K562 (cell line): Measurements from ENCODE around the gene STMN3. TPM values are rescaled to one million over a fixed set of nuclear protein-coding genes. Genes with fewer than 3 reads are reported as not detected.

Experiments
- ATF7 ChIP-seq: fragments of 450-650 bp; IDR thresholded peaks from 2 replicates; pipeline ENCODE4 v1.7.1; 2014; ENCODE audit warnings: mild to moderate bottlenecking, moderate library complexity
- CHD1 ChIP-seq: fragments of 200-600 bp; sonication (generic); IDR thresholded peaks from one replicate; pipeline ENCODE4 v1.6.1; 2012; ENCODE audit warnings: mild to moderate bottlenecking, moderate library complexity, low read length, inconsistent platforms
- FOXK1 ChIP-seq: sonication (generic); formaldehyde crosslinking; IDR thresholded peaks from 2 replicates; pipeline ENCODE4 v1.8.0; 2022; ENCODE audit warnings: missing genetic modification reagents, mild to moderate bottlenecking, borderline replicate concordance
- HNRNPH1 ChIP-seq: fragments of 200-400 bp; formaldehyde crosslinking; optimal IDR thresholded peaks from 2 replicates; pipeline ENCODE3; 2017; ENCODE audit warnings: low read depth, mild to moderate bottlenecking, low read length, moderate library complexity
- KDM5B ChIP-seq: fragments of 200-600 bp; sonication (generic); IDR thresholded peaks from 2 replicates; pipeline ENCODE4 v1.6.1; 2012; ENCODE audit warnings: low read depth, mild to moderate bottlenecking, moderate library complexity, low read length, control low read depth, inconsistent platforms; ENCODE audit not compliant: insufficient replicate concordance
- MYC ChIP-seq, 2 experiments: fragments of 250-450 bp in 1 of 2; sonication (Bioruptor Pico) in 1 of 2; IDR thresholded peaks; 2 replicates each; pipeline versions ENCODE4 v1.5.1 to v1.6.1; 2012 to 2021; ENCODE audit warnings: low read depth in 2 of 2, borderline replicate concordance in 1 of 2, improper control_type of control experiment in 1 of 2, low read length in 1 of 2, mild to moderate bottlenecking in 1 of 2, moderate library complexity in 1 of 2
- NR2C2 ChIP-seq, 2 experiments: fragments of 200-800 bp in 1 of 2; sonication (Bioruptor generic) in 1 of 2; sonication (generic) in 1 of 2; formaldehyde crosslinking in 1 of 2; IDR thresholded peaks; 2 replicates each; pipeline versions ENCODE4 v1.6.1 to v1.8.0; 2016 to 2022; ENCODE audit warnings: mild to moderate bottlenecking in 1 of 2, missing compliant biosample characterization in 1 of 2, missing genetic modification characterization in 1 of 2, missing genetic modification reagents in 1 of 2
- NR3C1 ChIP-seq: sonication (generic); formaldehyde crosslinking; IDR thresholded peaks from 2 replicates; pipeline ENCODE4 v1.8.1; 2022; ENCODE audit warnings: missing genetic modification reagents
- NRF1 ChIP-seq, 2 experiments: fragments of 450-650 bp; IDR thresholded peaks in 1 of 2; conservative IDR thresholded peaks in 1 of 2; 2 replicates each; pipeline ENCODE4 v1.6.1; 2014; ENCODE audit warnings: mild to moderate bottlenecking in 2 of 2
- PHTF2 ChIP-seq: fragments of 250-450 bp; sonication (Bioruptor Pico); IDR thresholded peaks from 2 replicates; pipeline ENCODE4 v1.5.0; 2021; ENCODE audit warnings: mild to moderate bottlenecking
- RBM25 ChIP-seq: fragments of 200-400 bp; formaldehyde crosslinking; IDR thresholded peaks from 2 replicates; pipeline ENCODE4 v1.6.1; 2018; ENCODE audit warnings: low read length, low read depth, moderate library complexity; ENCODE audit not compliant: severe bottlenecking
- RBM34 ChIP-seq: fragments of 200-400 bp; formaldehyde crosslinking; IDR thresholded peaks from 2 replicates; pipeline ENCODE4 v1.6.1; 2018; ENCODE audit warnings: low read length, borderline replicate concordance; ENCODE audit not compliant: insufficient read depth
- SNRNP70 ChIP-seq: fragments of 200-400 bp; formaldehyde crosslinking; optimal IDR thresholded peaks from 2 replicates; pipeline ENCODE3; 2017; ENCODE audit warnings: low read depth, low read length
- TCF15 ChIP-seq: fragments of 250-450 bp; sonication (Bioruptor Pico); IDR thresholded peaks from 2 replicates; pipeline ENCODE4 v1.8.0; 2022; ENCODE audit warnings: moderate library complexity, mild to moderate bottlenecking, inconsistent platforms
- ZBTB7A ChIP-seq: IDR thresholded peaks from 2 replicates; pipeline ENCODE4 v1.6.1; 2011; ENCODE audit warnings: low read depth, mild to moderate bottlenecking, low read length, moderate library complexity, borderline replicate concordance; ENCODE audit not compliant: control insufficient read depth
- ZBTB9 ChIP-seq: fragments of 450-650 bp; formaldehyde crosslinking; IDR thresholded peaks from 2 replicates; pipeline ENCODE4 v1.4.0; 2020; ENCODE audit warnings: mild to moderate bottlenecking, moderate library complexity
- ZNF239 ChIP-seq: fragments of 250-450 bp; sonication (Bioruptor Pico); IDR thresholded peaks from 2 replicates; pipeline ENCODE4 v1.4.0; 2020; ENCODE audit warnings: mild to moderate bottlenecking
- ZNF282 ChIP-seq: sonication (generic); formaldehyde crosslinking; IDR thresholded peaks from 2 replicates; pipeline ENCODE4 v1.8.1; 2023; ENCODE audit warnings: missing genetic modification reagents
- polyA plus RNA-seq, 8 experiments: library from polyadenylated mRNA; depleted of rRNA in 4 of 8; stranded (reverse) in 5 of 8; unstranded in 3 of 8; fragments of >200 nt; fragmentation: Nextera tagmentation in 2 of 8; fragmentation: Illumina TruSeq in 1 of 8; extraction: Ambion mirVana in 2 of 8; extraction: Trizol in 1 of 8; gene quantifications; 2 replicates each; pipeline versions ENCODE4 v1.2.1 to v1.2.3, GENCODE V29; 2011 to 2014; ENCODE audit warnings: inconsistent platforms in 1 of 8, missing spikeins in 1 of 8
- total RNA-seq, 7 experiments: library from RNA; depleted of rRNA in 6 of 7; stranded (reverse); fragments of >200 nt in 6 of 7; fragmentation: Illumina TruSeq in 2 of 7; extraction: Trizol in 2 of 7; gene quantifications; 2 replicates each; pipeline versions ENCODE4 v1.2.1 to v1.2.3, GENCODE V29; 2011 to 2021; ENCODE audit warnings: low replicate concordance in 1 of 7
- TF ChIP-seq, protein P1 (sequence below): sonication (generic); formaldehyde crosslinking; IDR thresholded peaks from 2 replicates; pipeline ENCODE4 v1.8.0; 2022; ENCODE audit warnings: mild to moderate bottlenecking, missing genetic modification reagents
- TF ChIP-seq, protein P2 (sequence below), 2 experiments: fragments of 450-650 bp; IDR thresholded peaks; 2 replicates each; pipeline ENCODE4 v1.6.1; 2018; ENCODE audit warnings: mild to moderate bottlenecking in 2 of 2, low read depth in 1 of 2; ENCODE audit not compliant: partially characterized antibody in 2 of 2

STMN3 gene
- total and polyA plus RNA-seq, 9 of the 15 experiments (the other 6 are each of a cell fraction or from before 2014, with no cell fraction given): 0.70 to 65.6 (median 29.4) TPM

DNA sequence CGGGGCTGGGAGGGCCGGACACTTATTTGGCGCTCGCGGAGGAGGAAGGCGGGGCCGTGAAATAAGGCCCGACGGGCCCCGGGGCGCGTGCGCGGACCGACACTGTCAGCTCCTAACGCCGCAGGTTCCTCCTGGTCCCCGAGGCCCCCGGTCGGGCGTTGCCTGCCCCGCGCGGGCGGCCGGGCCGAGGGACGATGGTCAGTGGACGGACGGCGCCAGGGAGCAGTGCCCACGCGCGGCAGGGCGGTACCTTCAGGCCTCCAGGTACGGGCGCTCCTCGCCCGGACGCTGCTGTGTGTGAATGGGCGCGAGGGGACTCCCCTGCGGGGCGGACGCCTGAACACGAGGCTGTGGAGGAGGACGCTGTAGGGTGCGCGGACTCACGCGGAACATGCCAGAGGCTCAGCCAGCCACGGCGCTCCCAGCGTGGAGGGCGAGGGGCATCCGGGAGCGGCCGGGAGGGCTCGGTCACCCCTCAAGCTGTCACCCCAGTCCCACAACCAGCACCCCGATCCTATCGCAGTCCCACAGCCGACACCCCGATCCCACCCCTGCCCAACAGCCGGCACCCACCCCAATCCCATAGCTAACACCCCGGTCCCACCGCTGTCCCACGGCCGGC, 26.0 kb downstream of the STMN3 start (continued):
- TF ChIP-seq, protein P1, sequence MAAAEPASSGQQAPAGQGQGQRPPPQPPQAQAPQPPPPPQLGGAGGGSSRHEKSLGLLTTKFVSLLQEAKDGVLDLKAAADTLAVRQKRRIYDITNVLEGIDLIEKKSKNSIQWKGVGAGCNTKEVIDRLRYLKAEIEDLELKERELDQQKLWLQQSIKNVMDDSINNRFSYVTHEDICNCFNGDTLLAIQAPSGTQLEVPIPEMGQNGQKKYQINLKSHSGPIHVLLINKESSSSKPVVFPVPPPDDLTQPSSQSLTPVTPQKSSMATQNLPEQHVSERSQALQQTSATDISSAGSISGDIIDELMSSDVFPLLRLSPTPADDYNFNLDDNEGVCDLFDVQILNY (CRISPR knock-in tag): no peak
- peak; percentile 86; the same call in 1 of the 2 replicates for TF ChIP-seq ZNF282
- peak; percentile 63 for TF ChIP-seq KDM5B
- TF ChIP-seq ATF7: peak; percentile 65
- no peak for TF ChIP-seq ZNF239 (CRISPR knock-in tag)
- TF ChIP-seq ZBTB7A: no peak; the same call in 1 of the 2 replicates
- TF ChIP-seq PHTF2 (CRISPR knock-in tag): no peak
- no peak for TF ChIP-seq TCF15 (CRISPR knock-in tag)
- TF ChIP-seq NR2C2 (CRISPR knock-in tag; IDR thresholded peaks at IDR 0.05): peak; percentile 67; the same call in 1 of the 2 replicates
- TF ChIP-seq NR2C2 (tag; IDR thresholded peaks at IDR 0.05): no peak
- peak; percentile 70; the same call in 1 of the 2 replicates for TF ChIP-seq NR3C1
- peak; percentile 75 for TF ChIP-seq CHD1
- TF ChIP-seq, protein P2, sequence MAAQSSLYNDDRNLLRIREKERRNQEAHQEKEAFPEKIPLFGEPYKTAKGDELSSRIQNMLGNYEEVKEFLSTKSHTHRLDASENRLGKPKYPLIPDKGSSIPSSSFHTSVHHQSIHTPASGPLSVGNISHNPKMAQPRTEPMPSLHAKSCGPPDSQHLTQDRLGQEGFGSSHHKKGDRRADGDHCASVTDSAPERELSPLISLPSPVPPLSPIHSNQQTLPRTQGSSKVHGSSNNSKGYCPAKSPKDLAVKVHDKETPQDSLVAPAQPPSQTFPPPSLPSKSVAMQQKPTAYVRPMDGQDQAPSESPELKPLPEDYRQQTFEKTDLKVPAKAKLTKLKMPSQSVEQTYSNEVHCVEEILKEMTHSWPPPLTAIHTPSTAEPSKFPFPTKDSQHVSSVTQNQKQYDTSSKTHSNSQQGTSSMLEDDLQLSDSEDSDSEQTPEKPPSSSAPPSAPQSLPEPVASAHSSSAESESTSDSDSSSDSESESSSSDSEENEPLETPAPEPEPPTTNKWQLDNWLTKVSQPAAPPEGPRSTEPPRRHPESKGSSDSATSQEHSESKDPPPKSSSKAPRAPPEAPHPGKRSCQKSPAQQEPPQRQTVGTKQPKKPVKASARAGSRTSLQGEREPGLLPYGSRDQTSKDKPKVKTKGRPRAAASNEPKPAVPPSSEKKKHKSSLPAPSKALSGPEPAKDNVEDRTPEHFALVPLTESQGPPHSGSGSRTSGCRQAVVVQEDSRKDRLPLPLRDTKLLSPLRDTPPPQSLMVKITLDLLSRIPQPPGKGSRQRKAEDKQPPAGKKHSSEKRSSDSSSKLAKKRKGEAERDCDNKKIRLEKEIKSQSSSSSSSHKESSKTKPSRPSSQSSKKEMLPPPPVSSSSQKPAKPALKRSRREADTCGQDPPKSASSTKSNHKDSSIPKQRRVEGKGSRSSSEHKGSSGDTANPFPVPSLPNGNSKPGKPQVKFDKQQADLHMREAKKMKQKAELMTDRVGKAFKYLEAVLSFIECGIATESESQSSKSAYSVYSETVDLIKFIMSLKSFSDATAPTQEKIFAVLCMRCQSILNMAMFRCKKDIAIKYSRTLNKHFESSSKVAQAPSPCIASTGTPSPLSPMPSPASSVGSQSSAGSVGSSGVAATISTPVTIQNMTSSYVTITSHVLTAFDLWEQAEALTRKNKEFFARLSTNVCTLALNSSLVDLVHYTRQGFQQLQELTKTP (IDR thresholded peaks at IDR 0.05; ENCODE audit: low read depth in 1 of 2, partially characterized antibody in 2 of 2): peak in 1 of 2 experiments; percentile 58
- TF ChIP-seq FOXK1 (CRISPR knock-in tag): 0 out of 2 replicates have a peak, but pooled peaks have one; percentile 16
- peak; percentile 95 for TF ChIP-seq NRF1 (conservative IDR thresholded peaks at IDR 0.05 in 1 of 2, IDR thresholded peaks at IDR 0.05 in 1 of 2)
- peak; percentile 81 for TF ChIP-seq MYC (IDR thresholded peaks at IDR 0.05; ENCODE audit: low read depth, low read length)
- peak; percentile 78; the same call in 1 of the 2 replicates for TF ChIP-seq MYC (CRISPR knock-in tag; IDR thresholded peaks at IDR 0.05; ENCODE audit: borderline replicate concordance, low read depth)
- no peak for TF ChIP-seq HNRNPH1
- TF ChIP-seq SNRNP70: no peak
- no peak for TF ChIP-seq RBM25
- peak; percentile 91; the same call in 1 of the 2 replicates for TF ChIP-seq RBM34
- TF ChIP-seq ZBTB9 (CRISPR knock-in tag): peak; percentile 71; the same call in 1 of the 2 replicates
